Activated T-cell treated with anti-CD3 and anti-CD28 coated beads, Interleukin-2, amount 50 U/mL, for 4 hours (primary cell): ENCODE data around the gene ZNF837. TPM values are rescaled to one million over a fixed set of nuclear protein-coding genes. Genes with fewer than 3 reads are reported as not detected.
"Not testable (repeated sequence)": the region's sequence is repeated elsewhere in the genome, so short reads cannot be mapped to it uniquely, and the experiment has no call there.

ENCODE experiments used
- ATAC-seq, 2 donors: fragments of 200-7000 bp; cut with Tn5 transposase; one replicate each; pipeline ENCODE4 v1.10.0; 2021
- DNase-seq: peaks from one replicate; pipeline ENCODE4 v3.0.0-alpha.2; 2020
- H3K27me3 Mint-ChIP-seq: one replicate; pipeline ENCODE4 v1.8.0; 2021; ENCODE audit warnings: low read depth, mixed read lengths
- H3K36me3 Mint-ChIP-seq: one replicate; pipeline ENCODE4 v1.8.0; 2022; ENCODE audit warnings: mixed read lengths; ENCODE audit not compliant: insufficient read depth
- H3K4me1 Mint-ChIP-seq: one replicate; pipeline ENCODE4 v1.8.0; 2021; ENCODE audit warnings: low read depth, mixed read lengths
- H3K4me3 Mint-ChIP-seq: one replicate; pipeline ENCODE4 v1.8.0; 2021; ENCODE audit warnings: mild to moderate bottlenecking, moderate library complexity, mixed read lengths
- H3K9me3 Mint-ChIP-seq: one replicate; pipeline ENCODE4 v1.8.0; 2021; ENCODE audit warnings: mixed read lengths
- total RNA-seq, 3 donors: library from RNA; stranded (reverse); gene quantifications; one replicate each; pipeline ENCODE4 v1.2.1, GENCODE V29; 2021

Gene ZNF837
- total RNA-seq, 3 donors from 2014 or later, result 1.2 to 2.1 (median 1.8) TPM

DNA sequence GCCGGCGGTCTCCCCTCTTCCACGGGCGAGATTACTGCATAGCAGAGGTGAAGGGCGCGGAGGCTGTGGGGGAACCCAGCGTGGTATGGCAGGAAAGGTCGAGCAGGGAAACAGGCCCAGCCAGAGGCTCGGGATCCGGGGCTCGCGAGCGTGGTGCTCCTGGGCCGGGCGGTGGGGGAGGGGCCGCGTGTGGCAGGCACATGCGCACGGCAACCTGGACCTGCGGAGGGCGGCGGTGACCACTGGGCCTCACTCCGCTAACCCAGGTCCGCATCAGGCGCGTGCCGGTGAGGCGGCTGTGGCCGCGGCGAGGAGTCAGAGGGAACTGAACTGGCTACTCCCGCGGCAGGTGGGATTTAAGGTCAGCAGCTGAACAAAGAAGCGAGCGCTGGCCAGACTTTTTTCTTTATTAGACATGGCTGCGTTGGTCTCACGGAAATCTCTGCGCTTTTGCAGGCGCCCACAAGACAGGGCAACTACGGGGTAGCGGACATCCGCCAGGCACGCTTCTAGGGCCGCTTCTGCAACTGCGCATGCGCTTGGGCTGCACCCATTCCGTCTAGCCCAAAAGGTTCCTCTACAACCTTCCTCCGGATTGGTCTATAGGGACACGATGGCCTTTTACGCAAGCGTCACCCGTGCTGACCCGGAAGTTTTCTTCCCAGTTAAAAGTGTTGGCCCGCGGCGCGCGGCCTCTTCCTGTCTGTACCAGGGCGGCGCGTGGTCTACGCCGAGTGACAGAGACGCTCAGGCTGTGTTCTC lies 5.9 kb upstream of the ZNF837 start, which contains the start of gene RPS5:
Gene RPS5, plus strand, starts transcription at position 694 of the 762 bp plus-strand sequence. CDS start 869 bp downstream, outside the sequence.
- H3K36me3 Mint-ChIP-seq, result peaks cover 28% of the 10 kb centered on the region
- ATAC-seq (peak; percentile 87 to 91), DNase-seq (peak; percentile 95)
- H3K4me3 Mint-ChIP-seq, result peak within 1 kb of the TSS; percentile 96
- peaks cover 37% of the 10 kb centered on the region for H3K4me1 Mint-ChIP-seq
- H3K27me3 Mint-ChIP-seq, result no peaks in the 10 kb centered on the region
- H3K9me3 Mint-ChIP-seq, result no peaks in the 10 kb centered on the region

DNA sequence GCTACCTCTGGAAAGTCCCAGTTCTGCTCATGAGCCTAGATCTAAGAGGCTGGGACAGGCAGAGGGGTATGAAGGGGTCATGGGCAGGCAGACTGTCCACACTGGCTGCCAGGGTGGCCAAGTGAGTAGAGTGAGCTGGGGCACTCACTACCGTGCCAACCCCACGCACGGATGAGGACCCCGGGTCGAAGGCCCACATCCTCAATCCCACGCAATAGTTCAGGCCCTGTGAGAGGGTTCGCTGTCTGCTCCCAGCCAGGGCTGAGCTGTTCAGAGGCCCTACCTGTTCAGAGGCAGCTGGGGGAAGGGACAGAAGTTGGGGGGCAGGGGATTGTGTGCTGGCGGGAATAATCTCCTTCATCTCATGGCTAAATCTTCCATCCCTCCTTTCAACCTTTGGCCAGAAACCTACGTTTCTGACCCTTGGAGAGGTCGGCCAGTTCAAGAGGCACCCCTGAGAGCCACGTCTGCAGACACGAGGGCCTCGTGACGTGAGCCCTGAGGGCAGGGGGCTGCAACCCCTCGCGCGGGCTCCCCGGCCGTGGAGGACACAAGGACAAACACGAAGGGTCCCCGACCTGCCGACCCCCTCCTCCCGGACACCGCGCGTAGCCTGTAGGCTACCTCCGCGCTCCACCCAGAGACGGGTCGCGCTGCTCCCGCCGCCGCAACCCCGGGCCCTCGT lies 5.2 kb upstream of the ZNF837 start:
- ATAC-seq (peak; percentile 10 to 18), DNase-seq (no peak)
- H3K9me3 Mint-ChIP-seq, result no peaks in the 10 kb centered on the region
- H3K4me1 Mint-ChIP-seq, result peaks cover 40% of the 10 kb centered on the region
- no peaks in the 10 kb centered on the region for H3K27me3 Mint-ChIP-seq
- H3K36me3 Mint-ChIP-seq, result peaks cover 27% of the 10 kb centered on the region
- H3K4me3 Mint-ChIP-seq, result peak overlapping the region; percentile 96

DNA sequence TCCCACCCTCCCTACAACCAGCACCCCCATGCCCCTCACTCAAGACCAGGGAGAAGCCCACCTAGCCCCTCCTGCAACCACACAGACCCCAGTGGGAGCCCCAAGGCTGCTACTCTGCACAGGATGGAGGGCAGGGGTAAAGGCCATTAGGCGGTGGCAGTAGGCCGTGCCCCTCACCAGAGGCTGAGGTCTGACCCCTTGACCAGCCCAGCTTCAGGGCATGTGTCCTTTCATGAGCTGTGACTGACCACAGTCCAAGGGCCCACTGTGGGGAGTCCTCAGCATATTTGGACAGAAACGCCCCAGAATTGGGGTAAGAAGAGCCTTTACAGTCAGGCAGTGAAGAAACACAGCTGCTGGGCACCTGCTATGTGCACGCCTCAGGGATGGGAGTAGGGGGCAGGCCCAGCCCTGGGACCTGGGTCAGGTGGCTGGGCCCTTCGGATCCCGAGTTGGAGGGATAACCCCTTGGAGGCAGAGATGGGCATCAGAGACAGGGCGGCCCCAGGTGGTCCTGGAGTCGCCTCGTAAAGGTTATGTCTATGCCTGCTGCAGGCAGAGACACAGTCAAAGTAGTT lies 4.6 kb upstream of the ZNF837 start:
- Mint-ChIP-seq H3K9me3 (no peaks in the 10 kb centered on the region), H3K27me3 (no peaks in the 10 kb centered on the region), H3K4me1 (peaks cover 37% of the 10 kb centered on the region), H3K4me3 (peak overlapping the region; percentile 96), H3K36me3 (peaks cover 22% of the 10 kb centered on the region)
- no peak for ATAC-seq
- no peak for DNase-seq

DNA sequence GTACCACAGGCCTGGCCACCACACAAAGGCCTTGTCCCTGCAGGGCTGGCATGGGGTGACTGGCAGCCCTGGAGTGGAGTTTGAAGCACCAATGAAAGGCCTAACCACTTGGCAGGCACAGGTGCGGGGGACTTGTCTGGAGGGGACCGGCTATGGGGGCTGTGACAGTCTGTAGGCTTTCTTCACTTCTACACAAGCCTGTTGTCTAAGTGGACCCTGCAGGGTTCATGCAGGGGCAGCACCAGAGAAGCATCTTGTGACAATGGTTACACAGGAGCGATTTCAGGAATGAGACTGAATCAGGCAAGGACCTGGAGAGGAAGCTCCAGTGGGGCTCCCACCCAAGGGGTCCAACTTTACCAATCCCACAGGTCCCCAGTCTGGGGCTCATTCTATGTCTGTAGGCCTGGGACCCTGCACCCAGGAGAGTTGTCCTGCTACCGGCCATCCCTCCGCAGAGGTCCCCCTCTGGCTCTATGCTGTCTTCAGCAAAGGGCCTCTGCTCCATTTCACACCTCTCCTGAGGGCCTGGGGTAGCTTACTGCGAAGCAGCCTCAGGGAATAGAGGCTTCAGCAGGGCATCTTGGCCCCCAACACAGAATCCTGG lies 2.3 kb upstream of the ZNF837 start:
- Mint-ChIP-seq H3K4me3 (peak overlapping the region; percentile 76), H3K4me1 (peaks cover 35% of the 10 kb centered on the region), H3K9me3 (no peaks in the 10 kb centered on the region), H3K36me3 (peaks cover 8% of the 10 kb centered on the region), H3K27me3 (no peaks in the 10 kb centered on the region)
- no peak for ATAC-seq
- DNase-seq, result no peak

DNA sequence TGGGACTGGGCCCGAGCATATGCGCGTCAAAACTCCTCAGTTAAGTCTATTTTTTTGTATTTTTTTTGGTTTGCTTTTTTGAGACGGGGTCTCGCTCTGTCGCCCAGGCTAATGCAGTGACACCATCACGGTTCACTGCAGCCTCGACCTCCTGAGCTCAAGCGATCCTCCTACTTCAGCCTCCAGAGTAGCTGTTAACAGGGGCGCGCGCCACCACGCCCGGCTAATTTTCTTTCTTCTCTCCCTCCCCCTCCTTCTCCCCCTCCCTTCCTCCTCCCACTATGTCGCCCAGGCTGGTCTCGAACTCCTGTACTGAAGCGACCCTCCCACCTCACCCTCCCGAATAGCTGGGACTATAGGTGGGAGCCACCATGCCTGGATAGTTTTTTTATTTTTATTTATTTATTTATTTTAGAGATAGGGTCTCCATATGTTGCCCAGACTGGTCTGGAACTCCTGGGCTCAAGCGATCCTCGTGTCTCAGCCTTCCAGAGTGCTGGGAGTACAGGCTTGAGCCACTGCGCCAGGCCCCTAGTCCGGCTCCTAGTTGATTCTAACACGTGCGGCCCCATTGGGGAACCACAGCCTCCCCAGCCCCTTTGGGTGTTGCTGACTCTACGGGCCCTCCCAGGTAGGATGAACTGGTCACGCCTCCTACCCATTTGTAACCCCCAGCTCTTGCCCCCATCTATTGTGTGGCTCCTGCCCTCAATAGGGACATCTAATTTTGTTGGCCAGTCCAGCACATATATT lies 806 bp upstream of the ZNF837 start:
- Mint-ChIP-seq H3K27me3 (no peaks in the 10 kb centered on the region), H3K4me1 (peaks cover 29% of the 10 kb centered on the region), H3K9me3 (no peaks in the 10 kb centered on the region), H3K4me3 (peak overlapping the region; percentile 90), H3K36me3 (no peaks in the 10 kb centered on the region)
- DNase-seq (no peak), ATAC-seq (no peak)

DNA sequence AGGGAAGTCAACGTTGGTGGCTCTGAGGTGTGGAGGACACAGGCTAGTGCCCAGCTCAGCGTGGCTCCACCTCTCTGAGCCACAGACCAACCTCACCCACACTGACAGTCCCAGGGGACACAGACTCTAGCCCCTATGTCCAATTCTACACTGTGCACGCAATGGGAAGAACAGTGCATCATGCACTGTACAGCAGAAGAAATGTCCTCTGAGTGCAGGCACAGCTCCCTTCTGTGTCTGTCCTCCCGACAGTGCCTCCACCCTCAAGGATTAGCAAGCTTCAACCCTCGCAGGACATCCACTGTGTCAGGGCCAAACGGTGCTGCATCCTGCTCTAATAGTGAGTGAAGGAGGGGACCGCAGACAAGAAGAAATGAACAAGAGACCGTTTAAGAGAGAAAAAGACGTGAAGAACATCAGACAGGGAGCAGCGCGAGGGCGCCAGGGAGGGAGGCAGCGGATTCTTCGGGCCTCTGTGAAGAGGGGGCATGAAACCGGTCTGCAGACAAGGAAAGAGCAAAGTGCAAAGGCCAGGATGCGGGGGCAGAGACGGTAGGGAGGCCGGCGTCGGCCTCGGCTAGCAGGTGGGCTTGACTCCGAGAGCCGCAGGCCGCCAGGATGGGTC lies 681 bp downstream of the ZNF837 start:
- Mint-ChIP-seq H3K36me3 (no peaks in the 10 kb centered on the region), H3K4me3 (peak overlapping the region; percentile 90), H3K4me1 (peaks cover 20% of the 10 kb centered on the region), H3K9me3 (no peaks in the 10 kb centered on the region), H3K27me3 (no peaks in the 10 kb centered on the region)
- DNase-seq (no peak), ATAC-seq (no peak)

DNA sequence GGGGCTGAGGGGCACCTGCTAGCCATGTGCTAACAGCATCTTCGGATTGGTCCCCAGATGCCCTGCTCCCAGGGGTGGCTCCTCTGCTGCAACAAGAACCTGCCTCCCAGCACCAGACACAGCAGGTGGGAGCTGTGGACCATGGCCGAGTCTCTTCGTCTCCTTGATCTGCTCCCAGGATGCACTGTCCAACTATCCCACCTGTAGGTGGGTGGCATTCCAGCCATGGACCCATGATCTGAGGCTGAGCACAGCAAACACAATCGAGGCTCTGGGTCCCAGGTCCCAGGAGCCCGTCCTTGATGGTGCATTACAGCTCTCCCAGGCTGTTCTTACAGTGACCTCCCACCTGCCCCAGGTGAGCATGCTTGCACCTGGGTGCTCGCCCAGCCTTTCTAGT lies 1.6 kb downstream of the ZNF837 start:
- Mint-ChIP-seq H3K27me3 (no peaks in the 10 kb centered on the region), H3K36me3 (no peaks in the 10 kb centered on the region), H3K4me1 (peaks cover 20% of the 10 kb centered on the region), H3K9me3 (no peaks in the 10 kb centered on the region), H3K4me3 (peak overlapping the region; percentile 90)
- DNase-seq, result no peak
- no peak for ATAC-seq

DNA sequence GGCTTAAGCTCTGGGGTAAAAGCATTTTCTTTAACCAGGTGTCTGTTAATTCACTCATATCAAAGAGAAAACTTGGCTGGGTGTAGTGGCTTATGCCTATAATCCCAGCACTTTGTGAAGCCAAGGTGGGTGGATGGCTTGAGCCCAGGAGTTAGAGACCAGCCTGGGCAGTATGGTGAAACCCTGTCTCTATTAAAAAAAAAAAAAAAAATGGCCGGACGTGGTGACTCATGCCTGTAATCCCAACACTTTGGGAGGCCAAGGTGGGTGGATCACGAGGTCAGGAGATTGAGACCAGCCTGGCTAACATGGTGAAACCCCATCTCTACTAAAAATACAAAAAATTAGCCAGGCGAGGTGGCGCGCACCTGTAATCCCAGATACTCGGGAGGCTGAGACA lies 4.1 kb downstream of the ZNF837 start:
- not testable (repeated sequence) for H3K9me3 Mint-ChIP-seq, H3K27me3 Mint-ChIP-seq, ATAC-seq, DNase-seq, H3K36me3 Mint-ChIP-seq, H3K4me3 Mint-ChIP-seq
- H3K4me1 Mint-ChIP-seq, result peaks cover 16% of the 10 kb centered on the region

DNA sequence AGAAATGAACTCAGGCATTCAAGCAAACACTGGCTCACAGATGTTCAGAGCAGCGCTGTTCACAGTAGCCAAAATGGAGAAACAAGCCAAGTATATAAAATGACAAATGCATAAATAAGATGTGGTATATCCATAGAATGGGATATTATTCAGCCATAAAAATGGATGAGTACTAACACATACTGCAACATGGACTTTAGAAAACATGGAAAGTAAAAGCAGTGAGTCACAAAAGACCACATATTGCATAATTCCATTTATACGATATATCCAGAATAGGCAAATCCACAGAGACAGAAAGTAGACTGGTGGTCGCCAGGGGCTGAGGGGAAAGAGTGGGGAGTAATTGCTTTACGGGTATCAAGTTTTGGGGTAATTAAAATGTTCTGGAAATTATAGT lies 6.6 kb downstream of the ZNF837 start:
- Mint-ChIP-seq H3K4me3 (no peak overlapping the region), H3K36me3 (no peaks in the 10 kb centered on the region), H3K27me3 (no peaks in the 10 kb centered on the region), H3K4me1 (peaks cover 2% of the 10 kb centered on the region), H3K9me3 (no peaks in the 10 kb centered on the region)
- DNase-seq, result no peak
- no peak for ATAC-seq

DNA sequence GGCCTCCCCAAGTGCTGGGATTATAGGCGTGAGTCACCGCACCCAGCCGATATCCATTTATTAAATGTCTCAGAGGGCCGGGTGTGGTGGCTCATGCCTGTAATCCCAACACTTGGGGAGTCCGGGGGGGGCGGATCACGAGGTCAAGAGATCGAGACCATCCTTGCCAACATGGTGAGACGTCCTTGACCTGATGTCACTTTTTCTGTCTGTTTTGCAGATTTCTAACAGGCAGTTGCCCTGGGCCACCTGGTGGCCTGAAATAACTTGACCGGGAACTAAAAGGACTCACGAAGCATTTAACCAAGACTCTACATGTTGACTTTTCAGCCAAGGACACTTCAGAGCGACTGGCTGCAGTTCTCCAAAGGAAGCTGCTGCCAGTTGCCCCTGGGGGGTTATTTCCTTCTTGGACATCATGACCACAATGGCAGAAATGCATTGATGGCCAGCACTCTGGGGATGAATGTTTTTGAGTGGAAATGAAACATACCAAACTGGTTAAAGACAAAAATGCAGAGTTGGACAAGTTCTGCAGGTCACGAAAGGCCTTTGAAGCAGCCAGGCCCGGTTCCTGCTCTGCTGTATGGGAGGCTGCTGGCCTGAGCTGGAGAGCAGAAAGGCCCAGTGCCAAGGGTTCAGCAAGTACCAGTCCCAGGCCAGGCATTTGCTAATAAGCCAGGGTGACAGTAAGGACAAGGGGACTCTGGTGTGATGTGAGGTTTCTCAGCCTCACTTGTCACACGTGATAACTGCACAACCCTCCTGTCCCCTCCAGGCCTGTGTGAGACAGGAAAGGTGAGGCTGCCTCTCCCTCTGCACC lies 8.3 kb downstream of the ZNF837 start:
- no peak for DNase-seq

DNA sequence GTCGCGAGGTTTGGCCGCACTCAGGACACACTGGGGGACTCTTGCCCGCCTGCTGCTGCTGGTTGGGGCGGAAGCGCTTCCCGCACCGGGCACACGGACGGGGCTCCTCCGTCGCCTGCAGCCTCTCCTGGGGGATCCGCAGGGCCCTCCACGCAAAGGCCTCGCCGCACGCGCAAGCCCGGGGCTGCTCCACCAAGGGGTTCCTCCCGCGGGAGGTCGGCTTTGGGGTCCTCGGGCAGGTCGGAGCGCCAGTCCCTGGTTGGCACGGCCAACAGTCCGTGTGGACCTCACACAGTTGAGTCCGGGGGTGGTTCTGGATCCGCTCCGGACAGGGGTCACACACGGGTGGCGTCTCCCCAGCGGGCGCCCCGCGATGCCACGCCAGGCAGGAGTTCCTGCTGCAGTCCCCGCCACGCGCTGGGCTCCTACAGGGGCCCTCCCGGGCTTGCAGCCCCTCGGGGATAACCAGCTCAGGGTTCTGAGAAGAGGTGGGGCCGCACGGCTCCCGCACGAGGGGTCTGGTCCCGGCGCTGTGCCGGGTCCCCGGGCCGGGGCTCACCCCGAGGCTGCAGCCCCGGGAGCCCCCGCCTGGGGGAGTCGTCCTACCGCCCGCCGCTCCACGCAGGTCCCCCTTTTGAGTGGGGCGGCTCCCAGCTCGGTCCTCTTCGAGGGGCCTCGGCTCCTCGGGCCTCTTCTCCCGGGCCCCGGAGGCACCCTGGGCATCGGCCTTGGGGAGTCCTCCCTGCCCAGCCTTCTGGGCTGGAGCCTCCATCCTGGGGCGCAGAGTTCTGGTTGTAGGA lies 12.1 kb downstream of the ZNF837 start:
- Mint-ChIP-seq H3K36me3 (no peaks in the 10 kb centered on the region), H3K4me3 (no peak overlapping the region), H3K4me1 (no peaks in the 10 kb centered on the region), H3K9me3 (no peaks in the 10 kb centered on the region), H3K27me3 (no peaks in the 10 kb centered on the region)
- ATAC-seq, result no peak
- no peak for DNase-seq

More for the DNA sequence above, 8.3 kb downstream of the ZNF837 start:
- Mint-ChIP-seq H3K36me3 (no peaks in the 10 kb centered on the region), H3K9me3 (no peaks in the 10 kb centered on the region), H3K27me3 (no peaks in the 10 kb centered on the region), H3K4me3 (no peak overlapping the region), H3K4me1 (no peaks in the 10 kb centered on the region)
- ATAC-seq, result no peak

DNA sequence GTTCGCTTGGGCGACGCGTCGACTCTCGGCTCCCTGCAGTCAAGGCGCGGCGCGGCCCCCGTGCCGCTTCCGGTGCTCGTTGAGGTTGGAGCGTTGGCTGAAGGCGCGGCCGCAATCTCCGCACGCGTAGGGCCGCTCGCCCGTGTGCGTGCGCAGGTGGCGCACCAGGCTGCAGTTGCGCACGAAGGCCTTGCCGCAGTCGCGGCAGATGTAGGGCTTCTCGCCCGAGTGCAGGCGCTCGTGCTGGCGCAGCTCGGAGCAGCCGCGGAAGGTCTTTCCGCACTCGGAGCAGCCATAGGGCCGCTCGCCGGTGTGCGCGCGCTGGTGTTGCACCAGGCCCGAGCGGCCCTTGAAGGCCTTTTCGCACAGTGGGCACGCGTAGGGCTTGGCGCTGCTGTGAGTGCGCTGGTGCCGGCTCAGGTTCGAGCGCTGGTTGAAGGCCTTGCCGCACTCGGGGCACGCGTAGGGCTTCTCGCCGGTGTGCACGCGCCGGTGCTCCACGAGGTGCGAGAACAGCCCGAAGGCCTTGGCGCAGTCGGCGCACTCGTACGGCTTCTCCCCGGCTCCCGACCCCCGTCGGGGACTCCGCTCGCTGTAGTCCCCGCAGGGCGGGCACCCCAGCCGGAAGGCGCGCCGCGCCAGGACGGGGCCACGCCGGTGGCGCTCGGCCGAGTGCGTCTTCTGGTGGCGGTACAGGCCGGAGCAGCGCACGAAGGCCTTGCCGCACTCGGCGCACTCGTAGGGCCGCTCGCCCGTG lies 13.0 kb downstream of the ZNF837 start:
- Mint-ChIP-seq H3K36me3 (no peaks in the 10 kb centered on the region), H3K27me3 (no peaks in the 10 kb centered on the region)

More for the DNA sequence above, 13.0 kb downstream of the ZNF837 start:
- Mint-ChIP-seq H3K9me3 (no peaks in the 10 kb centered on the region), H3K4me1 (peaks cover 1% of the 10 kb centered on the region), H3K4me3 (no peak overlapping the region)
- ATAC-seq (no peak), DNase-seq (no peak)
